HG02981 (cell line): ENCODE measurements around the gene FAHD2B.
"Not testable (repeated sequence)": the region's sequence is repeated elsewhere in the genome, so short reads cannot be mapped to it uniquely, and the experiment has no call there.

Experiments
- ATAC-seq: cut with Tn5 transposase; IDR thresholded peaks from one replicate; pipeline ENCODE4 v1.9.1; 2021; ENCODE audit warnings: mild to moderate bottlenecking, moderate library complexity; ENCODE audit not compliant: unreplicated experiment

The FAHD2B gene

DNA sequence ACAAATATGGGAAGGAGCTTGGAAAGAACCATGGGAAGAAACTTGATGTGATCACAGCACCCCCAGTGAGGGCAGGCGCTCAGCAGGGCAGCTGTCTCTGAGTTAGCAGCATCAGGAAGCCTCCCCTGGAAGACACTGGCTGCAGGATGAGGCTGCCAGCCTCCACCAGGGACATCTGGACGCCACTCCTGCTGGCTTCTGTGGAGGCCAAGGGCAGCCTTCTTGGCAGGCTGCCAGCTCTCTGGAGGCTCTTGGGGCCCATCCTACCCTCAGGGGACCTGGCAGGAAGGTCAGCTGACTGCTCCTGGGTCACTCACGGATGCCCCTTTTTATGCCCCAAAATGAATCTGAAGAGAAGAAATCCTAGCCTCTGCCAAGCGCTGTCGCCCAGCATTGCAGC is 26.0 kb downstream of the FAHD2B start:
- ATAC-seq, result not testable (repeated sequence)

DNA sequence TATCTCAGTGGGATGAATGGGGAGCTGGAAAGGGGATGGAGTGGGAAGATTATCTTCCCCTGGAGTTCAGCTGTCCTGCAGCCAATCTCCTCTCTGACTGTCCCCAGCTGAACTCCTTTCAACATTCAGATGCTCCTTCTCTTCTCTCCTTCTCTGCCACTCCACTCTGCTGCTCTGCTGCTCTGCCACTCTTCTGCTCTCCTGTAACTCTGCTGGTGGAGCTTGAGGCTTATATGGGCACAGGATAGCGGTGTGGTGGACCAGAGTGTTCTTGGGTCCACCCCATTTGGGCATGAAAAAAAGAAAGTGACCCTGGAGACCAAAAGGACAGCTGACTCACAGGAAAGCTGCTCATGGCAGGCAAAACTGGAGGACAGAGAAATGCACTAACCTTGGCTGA is 26.6 kb downstream of the FAHD2B start:
- no peak for ATAC-seq

DNA sequence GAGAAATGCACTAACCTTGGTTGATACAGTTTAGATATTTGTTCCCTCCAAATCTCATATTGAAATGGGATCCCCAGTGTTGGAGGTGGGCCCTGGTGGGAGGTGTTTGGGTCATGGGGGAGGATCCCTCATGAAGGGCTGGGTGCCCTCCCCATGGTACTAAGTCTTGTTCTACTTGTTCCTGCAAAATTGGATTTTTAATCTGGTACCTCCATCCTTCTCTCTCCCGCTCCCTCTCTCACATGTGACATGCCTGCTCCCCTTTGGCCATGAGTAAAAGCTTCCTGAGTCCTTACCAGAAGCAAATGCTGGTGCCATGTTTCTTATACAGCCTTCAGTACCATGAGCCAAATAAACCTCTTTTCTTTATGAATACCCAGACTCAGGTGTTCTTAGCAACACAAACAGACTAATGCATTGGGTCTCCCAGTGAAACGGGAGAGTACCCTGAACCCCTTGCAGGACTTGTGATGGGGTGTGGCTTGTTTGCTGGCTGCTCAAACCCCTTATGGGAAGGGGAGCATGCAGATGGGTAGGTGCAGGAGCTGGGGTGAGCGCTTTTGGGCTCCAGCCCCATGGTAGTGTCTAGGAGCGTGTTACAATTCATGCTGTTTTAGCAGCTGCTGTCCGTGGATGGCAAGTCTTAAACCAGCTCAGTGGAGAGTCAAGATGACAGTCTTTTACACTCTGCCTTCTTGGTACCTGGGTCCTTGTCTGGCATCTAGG is 27.2 kb downstream of the FAHD2B start:
- ATAC-seq, result no peak

DNA sequence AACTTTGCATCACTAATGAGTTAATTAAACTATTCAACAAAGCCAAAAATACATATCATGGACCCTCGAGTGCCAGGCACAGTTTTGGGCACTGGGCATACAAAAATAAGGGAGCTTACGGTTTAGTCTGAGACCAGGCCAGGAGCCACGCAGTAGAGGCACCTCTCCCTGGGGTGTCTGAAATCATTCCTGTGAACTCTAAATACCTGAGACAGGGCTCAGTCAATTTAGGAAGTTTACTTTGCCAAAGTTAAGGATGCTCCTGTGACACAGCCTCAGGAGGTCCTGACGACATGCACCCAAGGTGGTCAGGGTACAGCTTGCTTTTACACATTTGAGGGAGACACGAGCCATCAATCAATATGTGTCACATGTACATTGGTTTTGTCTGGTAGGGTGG is 28.7 kb downstream of the FAHD2B start:
- ATAC-seq, result not testable (repeated sequence)

DNA sequence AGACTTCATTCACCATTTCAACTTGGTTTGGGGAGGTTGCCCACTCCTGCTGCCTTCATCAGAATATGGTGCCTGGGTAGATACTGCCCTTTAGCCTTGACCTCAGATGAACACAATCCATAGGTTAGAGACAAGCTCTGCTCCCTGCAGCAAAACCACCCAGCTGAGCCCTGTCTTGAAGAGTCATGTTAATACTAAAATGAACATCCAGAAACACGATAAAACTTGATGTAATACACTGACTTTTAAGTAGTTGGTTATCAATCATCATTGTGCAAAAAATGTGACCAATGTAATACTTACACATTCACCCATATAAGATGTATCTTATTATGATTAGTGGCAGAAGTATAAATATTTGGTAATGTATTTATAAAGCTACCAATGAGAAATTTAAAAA is 32.7 kb downstream of the FAHD2B start:
- not testable (repeated sequence) for ATAC-seq

DNA sequence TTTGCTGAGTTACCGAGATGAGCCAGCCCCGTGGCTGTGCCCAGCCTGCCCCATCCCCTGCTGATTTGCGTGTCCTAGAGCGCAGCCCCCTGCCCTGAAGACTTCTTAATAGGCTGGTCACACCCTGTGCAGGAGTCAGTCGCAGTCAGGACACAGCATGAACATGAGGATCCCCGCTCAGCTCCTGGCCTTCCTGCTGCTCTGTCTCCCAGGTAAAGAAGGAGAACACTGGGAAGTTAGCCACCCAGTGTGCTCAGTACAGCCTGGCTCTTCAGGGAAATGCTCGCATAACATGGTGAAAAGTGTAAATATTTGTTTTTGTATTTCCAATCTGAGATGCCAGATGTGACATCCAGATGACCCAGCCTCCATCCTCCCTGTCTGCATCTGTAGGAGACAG is 34.9 kb downstream of the FAHD2B start:
- not testable (repeated sequence) for ATAC-seq

DNA sequence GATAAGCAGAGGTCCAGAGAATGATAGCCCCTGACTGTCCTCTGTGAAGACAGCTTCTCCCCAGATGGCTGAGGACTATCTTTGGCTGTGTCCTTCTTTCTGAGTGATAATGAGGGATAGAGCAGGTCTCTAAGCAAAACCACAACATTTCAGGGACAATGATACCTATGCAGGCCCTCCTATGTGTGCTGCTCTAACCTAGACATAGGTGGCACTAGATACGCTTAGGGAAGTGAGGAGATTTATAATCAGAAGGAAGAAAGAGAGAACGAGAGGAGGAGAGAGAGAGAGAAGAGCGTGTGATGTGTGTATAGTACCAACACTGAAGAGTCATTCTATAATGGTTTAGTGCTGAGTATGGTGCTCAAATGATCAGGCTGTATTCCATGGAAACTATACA is 38.5 kb downstream of the FAHD2B start:
- not testable (repeated sequence) for ATAC-seq

DNA sequence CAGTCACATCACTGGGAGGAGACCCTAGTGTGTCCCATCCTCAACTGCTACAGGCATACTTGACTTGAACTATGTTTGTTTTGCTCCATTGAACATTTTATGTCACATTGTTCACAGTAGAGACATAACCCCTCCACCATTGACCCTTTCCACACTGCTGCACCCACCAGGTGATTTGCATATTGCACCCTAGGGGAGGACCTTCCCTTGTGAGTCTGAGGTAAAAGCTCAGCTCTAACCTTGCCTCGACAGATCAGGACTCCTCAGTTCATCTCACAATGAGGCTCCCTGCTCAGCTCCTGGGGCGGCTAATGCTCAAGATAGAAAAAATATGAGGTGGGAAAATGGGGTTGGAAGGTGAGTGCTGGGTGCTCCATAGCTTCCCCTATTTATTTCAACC is 44.6 kb downstream of the FAHD2B start:
- not testable (repeated sequence) for ATAC-seq

DNA sequence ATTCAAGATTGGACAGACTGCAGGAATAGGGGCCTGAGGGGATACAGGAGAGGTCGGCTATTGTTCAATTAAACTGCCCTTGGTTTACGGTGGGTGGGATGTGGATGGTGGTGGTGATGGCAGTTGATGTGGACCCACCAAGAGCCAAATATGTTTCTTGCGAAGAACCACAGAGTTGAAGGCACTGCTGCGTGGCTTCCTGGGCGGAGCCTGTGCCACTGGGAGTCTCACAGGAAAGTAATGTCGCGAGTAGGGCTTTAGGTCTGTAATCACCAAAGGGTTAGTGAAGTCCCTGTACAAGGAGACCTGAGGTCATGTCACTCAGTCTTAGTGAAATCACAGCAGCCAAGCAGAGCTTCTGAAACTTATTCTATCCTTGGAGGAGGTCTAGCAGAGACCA is 46.2 kb downstream of the FAHD2B start:
- ATAC-seq, result not testable (repeated sequence)

DNA sequence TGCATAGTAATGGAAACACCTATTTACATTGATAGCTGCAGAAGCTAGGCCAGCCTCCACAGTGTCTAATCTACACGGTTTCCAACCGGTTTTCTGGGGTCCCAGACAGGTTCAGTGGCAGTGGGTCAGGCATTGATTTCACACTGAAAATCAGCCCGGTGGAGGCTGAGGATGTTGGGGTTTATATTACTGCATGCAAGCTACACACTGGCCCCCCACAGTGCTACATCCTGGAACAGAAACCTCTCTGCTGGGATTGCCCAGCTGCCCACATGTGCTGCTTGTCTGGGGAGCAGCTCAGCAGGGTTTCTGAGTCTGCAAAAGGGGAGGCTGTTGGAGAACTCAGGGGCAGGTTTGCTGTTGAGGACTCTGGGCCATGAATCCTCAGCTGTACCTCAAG is 48.0 kb downstream of the FAHD2B start:
- ATAC-seq, result not testable (repeated sequence)

DNA sequence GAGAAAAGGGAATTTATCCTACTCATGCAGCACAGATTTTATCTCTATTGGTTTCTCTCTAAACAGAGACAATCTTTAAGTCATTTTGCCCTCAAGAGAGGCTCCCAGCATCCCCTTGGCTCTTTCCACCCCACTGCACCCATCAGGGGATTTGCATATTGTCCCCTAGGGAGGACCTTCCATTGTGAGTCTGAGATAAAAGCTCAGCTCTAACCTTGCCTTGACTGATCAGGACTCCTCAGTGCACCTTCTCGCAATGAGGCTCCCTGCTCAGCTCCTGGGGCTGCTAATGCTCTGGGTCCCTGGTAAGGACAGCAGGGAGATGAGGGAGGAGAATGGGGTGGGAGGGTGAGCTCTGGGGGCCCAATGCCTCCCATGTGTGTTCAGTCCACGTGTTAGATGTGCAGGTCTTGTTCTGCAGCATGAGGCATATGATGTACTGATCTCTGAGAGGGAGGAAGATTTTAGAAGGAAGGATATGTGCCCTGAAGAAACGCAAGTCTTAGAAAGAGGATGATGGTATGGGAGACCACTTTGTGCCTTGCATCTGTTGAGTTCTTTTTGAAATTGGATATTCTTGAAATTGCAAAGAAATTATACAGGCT is 48.7 kb downstream of the FAHD2B start:
- not testable (repeated sequence) for ATAC-seq
